HEK293T (cell line): Measurements from ENCODE around the gene CAMKK1.

Experiments
- CTCF ChIA-PET: fragments of 350-600 bp; formaldehyde crosslinking; extraction: SDS; loops from one replicate; lab custom pipeline; 2021; ENCODE audit warnings: antibody characterized with exemption, inconsistent platforms; lab: Yijun Ruan, JAX
- POLR2A ChIA-PET: fragments of 350-600 bp; formaldehyde crosslinking; extraction: SDS; loops from one replicate; lab custom pipeline; 2020; ENCODE audit warnings: antibody characterized with exemption, inconsistent platforms; lab: Yijun Ruan, JAX
- DNase-seq: peaks from one replicate; pipeline ENCODE4 v3.0.0; 2012; ENCODE audit warnings: mixed read lengths; ENCODE audit errors: extremely low spot score
- ARNT ChIP-seq: fragments of 450-650 bp; IDR thresholded peaks from 2 replicates; pipeline ENCODE4 v1.6.1; 2017; ENCODE audit warnings: mild to moderate bottlenecking
- BHLHE40 ChIP-seq: fragments of 450-650 bp; IDR thresholded peaks from 2 replicates; pipeline ENCODE4 v1.6.1; 2016; ENCODE audit warnings: mild to moderate bottlenecking, moderate library complexity, borderline replicate concordance
- CTBP1 ChIP-seq: fragments of 450-650 bp; IDR thresholded peaks from 2 replicates; pipeline ENCODE4 v1.6.1; 2016; ENCODE audit warnings: borderline replicate concordance
- ELF4 ChIP-seq: fragments of 450-650 bp; IDR thresholded peaks from 2 replicates; pipeline ENCODE4 v1.6.1; 2017; ENCODE audit warnings: antibody characterized with exemption
- FOXA1 ChIP-seq: fragments of 450-650 bp; IDR thresholded peaks from 2 replicates; pipeline ENCODE4 v1.6.1; 2016; ENCODE audit warnings: mild to moderate bottlenecking
- FOXK2 ChIP-seq: fragments of 450-650 bp; IDR thresholded peaks from 2 replicates; pipeline ENCODE4 v1.6.1; 2016; ENCODE audit warnings: mild to moderate bottlenecking
- FOXM1 ChIP-seq: fragments of 450-650 bp; IDR thresholded peaks from 2 replicates; pipeline ENCODE4 v1.6.1; 2017; ENCODE audit warnings: mild to moderate bottlenecking, borderline replicate concordance
- HDGF ChIP-seq: fragments of 450-650 bp; IDR thresholded peaks from 2 replicates; pipeline ENCODE4 v1.6.1; 2017; ENCODE audit warnings: antibody characterized with exemption, borderline replicate concordance
- L3MBTL2 ChIP-seq: fragments of 450-650 bp; conservative IDR thresholded peaks from 2 replicates; pipeline ENCODE4 v1.6.1; 2016; ENCODE audit warnings: mild to moderate bottlenecking
- LEF1 ChIP-seq: fragments of 450-650 bp; IDR thresholded peaks from 2 replicates; pipeline ENCODE4 v1.6.1; 2017; ENCODE audit warnings: mild to moderate bottlenecking, borderline replicate concordance
- NFRKB ChIP-seq: fragments of 450-650 bp; IDR thresholded peaks from 2 replicates; pipeline ENCODE4 v1.6.1; 2016; ENCODE audit warnings: mild to moderate bottlenecking, moderate library complexity
- PKNOX1 ChIP-seq: fragments of 450-650 bp; IDR thresholded peaks from 2 replicates; pipeline ENCODE4 v1.6.1; 2016
- SP1 ChIP-seq: fragments of 450-650 bp; IDR thresholded peaks from 2 replicates; pipeline ENCODE4 v1.6.1; 2017
- SUZ12 ChIP-seq: fragments of 450-650 bp; IDR thresholded peaks from 2 replicates; pipeline ENCODE4 v1.6.1; 2016; ENCODE audit warnings: mild to moderate bottlenecking
- TARDBP ChIP-seq: fragments of 450-650 bp; IDR thresholded peaks from 2 replicates; pipeline ENCODE4 v1.6.1; 2016
- ZNF384 ChIP-seq: fragments of 450-650 bp; IDR thresholded peaks from 2 replicates; pipeline ENCODE4 v1.6.1; 2016

The CAMKK1 gene

GRCh38 chr17:3852561-3852960 lies 40.3 kb downstream of the CAMKK1 start:
- ChIA-PET POLR2A (no interaction called here), CTCF (no interaction called here)
- DNase-seq = no peak
- TF ChIP-seq PKNOX1 (no peak), CTBP1 (no peak), NFRKB (no peak), FOXK2 (no peak)

GRCh38 chr17:3851461-3852100 lies 41.3 kb downstream of the CAMKK1 start:
- DNase-seq = no peak
- CTCF ChIA-PET = no interaction called here
- TF ChIP-seq ZNF384 (no peak), TARDBP (no peak), SUZ12 (no peak), ARNT (no peak), NFRKB (no peak), HDGF (no peak), PKNOX1 (no peak), FOXK2 (no peak), ELF4 (no peak), BHLHE40 (no peak), FOXA1 (no peak), FOXM1 (no peak), L3MBTL2 (no peak), LEF1 (no peak), CTBP1 (no peak), SP1 (no peak)
- POLR2A ChIA-PET = no interaction called here

DNA sequence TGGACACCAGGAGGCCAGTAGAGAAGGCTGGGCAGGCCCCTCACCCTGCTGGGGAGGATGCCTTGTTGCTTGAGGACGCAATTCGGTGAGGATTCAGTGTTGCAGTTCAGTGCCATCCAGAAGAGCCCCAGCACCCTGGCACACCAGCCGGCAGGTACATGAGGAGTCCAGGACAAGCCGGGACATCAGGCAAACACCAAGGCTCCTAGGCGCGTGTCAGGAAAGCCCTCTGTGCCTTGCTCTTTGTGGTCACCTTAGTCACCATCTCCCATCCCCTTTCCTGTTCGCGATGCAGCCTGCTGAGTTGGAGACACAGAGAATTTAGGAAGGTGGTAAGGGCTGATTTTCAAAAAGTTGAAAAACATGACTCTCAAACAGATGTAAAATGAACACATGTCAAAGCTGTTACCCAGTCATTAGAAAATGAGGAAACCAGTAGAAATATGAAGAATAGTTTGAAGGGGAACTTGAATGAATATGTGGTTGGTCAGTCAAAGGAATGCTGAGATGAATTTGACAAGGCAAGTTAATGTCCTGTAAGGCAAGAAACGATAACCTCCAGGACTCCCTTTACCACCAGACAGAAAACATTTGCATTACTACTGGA lies 44.5 kb downstream of the CAMKK1 start:
- ChIA-PET POLR2A (no interaction called here), CTCF (no interaction called here)
- no peak for TF ChIP-seq L3MBTL2
- TF ChIP-seq FOXA1 = no peak
- TF ChIP-seq NFRKB = no peak
- TF ChIP-seq FOXM1 = no peak
- TF ChIP-seq ELF4 = no peak
- TF ChIP-seq LEF1 = no peak
- no peak for DNase-seq

- TF ChIP-seq HDGF (no peak), FOXA1 (no peak), PKNOX1 (no peak), SP1 (no peak), ELF4 (no peak), TARDBP (no peak), ZNF384 (no peak), FOXK2 (no peak), NFRKB (no peak), CTBP1 (no peak), FOXM1 (no peak), ARNT (no peak)
- POLR2A ChIA-PET = interaction anchor here (2.4 kb wide), 1 partner anchor 42 kb away, joined by 8 read pairs; no protein-coding TSS in a partner anchor
- CTCF ChIA-PET = interaction anchor here (1.0 to 1.9 kb wide), 4 partner anchors 21 to 110 kb away, joined by 3 to 10 read pairs (median 5); no protein-coding TSS in a partner anchor
- no peak for DNase-seq
Measured at GRCh38 chr17:3847165-3847670, 45.6 kb downstream of the CAMKK1 start.

DNA sequence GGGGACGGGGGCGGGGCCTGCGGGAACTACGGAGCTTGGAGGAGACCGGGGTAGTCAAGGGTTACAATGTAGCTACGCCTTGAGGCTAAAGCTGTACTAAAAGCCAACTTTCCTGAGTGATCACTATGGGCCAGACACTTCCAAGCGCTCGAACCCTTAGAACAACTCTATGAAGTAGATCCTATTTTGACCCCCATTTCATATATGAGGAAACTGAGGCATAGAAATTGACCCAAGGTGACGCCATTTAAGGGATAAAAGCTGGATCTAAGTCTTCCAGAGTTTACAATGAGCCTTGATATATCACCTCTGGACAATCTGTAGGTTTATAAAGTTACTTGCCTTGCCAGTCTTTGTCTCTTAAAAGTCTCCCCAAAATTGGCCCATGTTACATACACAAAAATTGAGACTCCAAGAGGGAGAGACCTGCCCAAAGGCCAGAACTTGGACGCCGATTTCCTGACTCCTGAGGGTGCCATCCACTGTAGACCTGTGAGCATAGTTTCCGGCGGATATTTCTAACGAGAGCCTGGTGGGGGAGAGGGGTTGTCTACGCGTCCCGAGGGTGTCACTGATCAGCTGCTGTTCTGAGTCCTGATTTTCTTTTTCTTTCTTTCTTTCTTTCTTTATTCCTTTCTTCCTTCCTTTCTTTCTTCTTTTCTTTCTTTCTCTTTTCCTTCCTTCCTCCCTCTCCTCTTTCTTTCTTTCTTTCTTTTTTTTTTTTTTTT lies 46.3 kb downstream of the CAMKK1 start:
- no peak for DNase-seq
- no peak for TF ChIP-seq SUZ12
- TF ChIP-seq ZNF384 = no peak
- no peak for TF ChIP-seq PKNOX1
- no peak for TF ChIP-seq ELF4
- TF ChIP-seq FOXK2 = no peak
- no peak for TF ChIP-seq TARDBP
- TF ChIP-seq HDGF = no peak
- TF ChIP-seq FOXA1 = no peak
- TF ChIP-seq LEF1 = no peak
- TF ChIP-seq NFRKB = no peak
- TF ChIP-seq CTBP1 = no peak
- TF ChIP-seq BHLHE40 = no peak
- TF ChIP-seq ARNT = no peak
- no peak for TF ChIP-seq L3MBTL2
- no peak for TF ChIP-seq SP1
- no peak for TF ChIP-seq FOXM1
- ChIA-PET POLR2A (interaction anchor here (0.7 to 2.4 kb wide), 8 partner anchors 23 to 199 kb away, joined by 3 to 8 read pairs (median 4); partner anchors contain the start of gene HASPIN), CTCF (interaction anchor here (0.5 to 1.9 kb wide), 10 partner anchors 10 to 123 kb away, joined by 3 to 10 read pairs (median 4); partner anchors contain the start of genes HASPIN and P2RX1)
